Measurements from ENCODE around the gene KRT2. TPM values are rescaled to one million over a fixed set of nuclear protein-coding genes. Genes with fewer than 3 reads are reported as not detected.

The KRT2 gene
- total and polyA plus RNA-seq, 8 donors = not detected

- Histone ChIP-seq H3K27me3 (peaks cover 0 to 25% of the 10 kb centered on the region in 2 donors), H3K9me3 (no peaks in the 10 kb centered on the region), H3K4me3 (no peak overlapping the region), H3K4me1 (no peaks in the 10 kb centered on the region), H3K36me3 (no peaks in the 10 kb centered on the region), H3K27ac (no peak overlapping the region)
- DNase-seq = no peak
- no peak for ATAC-seq
- intact Hi-C loops (cut with DNase I) = no loop called here
- TF ChIP-seq CTCF (IDR thresholded peaks at IDR 0.05) = no peak
Observed at GRCh38 chr12:52628841-52629240, 23.2 kb downstream of the KRT2 start.

GRCh38 chr12:52628111-52628507, 23.9 kb downstream of the KRT2 start:
- Histone ChIP-seq H3K9me3 (no peaks in the 10 kb centered on the region), H3K27ac (no peak overlapping the region), H3K36me3 (no peaks in the 10 kb centered on the region), H3K4me3 (no peak overlapping the region), H3K27me3 (peaks cover 0 to 25% of the 10 kb centered on the region in 2 donors), H3K4me1 (no peaks in the 10 kb centered on the region)
- intact Hi-C loops (cut with DNase I) = no loop called here
- no peak for ATAC-seq
- no peak for DNase-seq
- TF ChIP-seq CTCF (IDR thresholded peaks at IDR 0.05) = no peak

GRCh38 chr12:52627395-52628110, 24.5 kb downstream of the KRT2 start:
- ATAC-seq = no peak
- intact Hi-C loops (cut with DNase I) = no loop called here
- no peak for TF ChIP-seq CTCF (IDR thresholded peaks at IDR 0.05)
- no peaks in the 10 kb centered on the region for H3K4me1 ChIP-seq
- H3K4me3 ChIP-seq = no peak overlapping the region
- no peak for DNase-seq
- H3K9me3 ChIP-seq = no peaks in the 10 kb centered on the region
- no peak overlapping the region for H3K27ac ChIP-seq
- H3K36me3 ChIP-seq = no peaks in the 10 kb centered on the region
- H3K27me3 ChIP-seq = peaks cover 0 to 25% of the 10 kb centered on the region in 2 donors

- no peak for DNase-seq
Observed at GRCh38 chr12:52622349-52622748, 29.7 kb downstream of the KRT2 start.

GRCh38 chr12:52618866-52619265, 33.1 kb downstream of the KRT2 start:
- H3K27me3 ChIP-seq = peaks cover 0 to 29% of the 10 kb centered on the region in 2 donors
- intact Hi-C loops (cut with DNase I) = no loop called here
- no peak for DNase-seq
- no peak for TF ChIP-seq CTCF (IDR thresholded peaks at IDR 0.05)
- H3K4me3 ChIP-seq = no peak overlapping the region
- H3K9me3 ChIP-seq = no peaks in the 10 kb centered on the region
- no peaks in the 10 kb centered on the region for H3K4me1 ChIP-seq
- H3K27ac ChIP-seq = no peak overlapping the region
- H3K36me3 ChIP-seq = no peaks in the 10 kb centered on the region
- no peak for ATAC-seq

More at GRCh38 chr12:52622349-52622748, 29.7 kb downstream of the KRT2 start:
- no peak overlapping the region for H3K27ac ChIP-seq
- intact Hi-C loops (cut with DNase I) = no loop called here
- H3K9me3 ChIP-seq = no peaks in the 10 kb centered on the region
- peaks cover 0 to 16% of the 10 kb centered on the region in 2 donors for H3K27me3 ChIP-seq
- no peaks in the 10 kb centered on the region for H3K4me1 ChIP-seq
- ATAC-seq = no peak
- no peak overlapping the region for H3K4me3 ChIP-seq
- no peak for TF ChIP-seq CTCF (IDR thresholded peaks at IDR 0.05)
- H3K36me3 ChIP-seq = no peaks in the 10 kb centered on the region
